Esophagus squamous epithelium (tissue), 5 donors: ENCODE data around the gene MYO3B. TPM values are rescaled to one million over a fixed set of nuclear protein-coding genes. Genes with fewer than 3 reads are reported as not detected.

Experiments used
- DNase-seq: peaks from one replicate; lab custom pipeline; 2025; lab: John Stamatoyannopoulos, UW
- H3K27ac ChIP-seq, 4 donors: fragments of 200-600 bp; sonication (generic); one replicate each; pipeline ENCODE4 v1.5.1; 2016 to 2019; ENCODE audit warnings: mild to moderate bottlenecking in 1 of 4
- H3K27me3 ChIP-seq, 4 donors: fragments of 200-600 bp; sonication (generic); 1 replicate in 3 of 4; 2 replicates in 1 of 4; pipeline versions ENCODE4 v1.5.1 to v1.6.0; 2017 to 2021; ENCODE audit warnings: antibody characterized with exemption in 1 of 4
- H3K36me3 ChIP-seq, 3 donors: fragments of 200-600 bp; sonication (generic); one replicate each; pipeline ENCODE4 v1.5.1; 2016 to 2019
- H3K4me1 ChIP-seq, 3 donors: fragments of 200-600 bp; sonication (generic); one replicate each; pipeline ENCODE4 v1.5.1; 2017 to 2019
- H3K4me3 ChIP-seq, 4 donors: fragments of 200-600 bp; sonication (generic); 1 replicate in 3 of 4; 2 replicates in 1 of 4; pipeline ENCODE4 v1.5.1; 2016 to 2019; ENCODE audit warnings: mild to moderate bottlenecking in 2 of 4, moderate library complexity in 1 of 4
- H3K9me3 ChIP-seq, 3 donors: fragments of 200-600 bp; sonication (generic); one replicate each; pipeline ENCODE4 v1.5.1; 2016 to 2019
- POLR2A ChIP-seq, 4 donors: fragments of 450-650 bp; IDR thresholded peaks; one replicate each; pipeline ENCODE4 v1.6.1; 2017; ENCODE audit warnings: antibody characterized with exemption in 4 of 4, mild to moderate bottlenecking in 4 of 4, moderate library complexity in 3 of 4
- WGBS, 2 donors: methylation state at CpG; one replicate each; pipeline ENCODE4 v1.1.5; 2018; 5-methylcytosine and 5-hydroxymethylcytosine counted together
- intact Hi-C: fragments of 100-400 bp; cut with DNase I; formaldehyde crosslinking; loops from one replicate; pipeline ENCODE4 v1.15.0; 2022
- total RNA-seq, 4 donors: library from RNA; depleted of rRNA; stranded (reverse); fragments of >200 nt; gene quantifications; one replicate each; pipeline ENCODE4 v1.1.0, GENCODE V29; 2016
- TF ChIP-seq, protein P1 (sequence below), 6 experiments: fragments of 450-650 bp in 4 of 6; fragments of 200-600 bp in 2 of 6; sonication (generic) in 2 of 6; IDR thresholded peaks; one replicate each; pipeline ENCODE4 v1.5.1; 2016 to 2019; ENCODE audit warnings: antibody characterized with exemption in 6 of 6, mild to moderate bottlenecking in 4 of 6, moderate library complexity in 4 of 6
- donor health status: DM: yes; HTN: yes; CAD: no.

The MYO3B gene
- total RNA-seq, 4 donors from 2014 or later, result 0.15 to 0.38 (median 0.18) TPM

DNA sequence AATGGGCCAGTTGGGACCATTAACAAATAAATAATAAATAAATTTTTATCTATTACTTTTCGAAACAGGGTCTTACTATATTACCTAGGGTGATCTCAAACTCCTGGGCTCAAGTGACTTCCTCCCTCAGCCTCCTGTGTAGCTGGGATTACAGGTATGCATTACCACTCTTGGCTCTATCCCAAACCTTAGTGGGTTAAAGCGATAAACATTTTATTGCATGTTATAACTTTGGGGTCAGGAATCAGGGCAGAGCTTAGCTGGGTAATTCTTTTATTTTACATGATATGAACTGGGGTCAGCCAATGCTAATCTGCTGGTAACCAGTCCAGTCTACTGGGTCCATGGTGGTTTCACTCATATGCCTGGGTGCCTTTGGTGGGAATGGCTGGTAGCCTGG is 127.8 kb downstream of the MYO3B start:
- Histone ChIP-seq H3K9me3 (no peaks in the 10 kb centered on the region), H3K4me3 (no peak overlapping the region), H3K4me1 (no peaks in the 10 kb centered on the region), H3K36me3 (no peaks in the 10 kb centered on the region), H3K27me3 (no peaks in the 10 kb centered on the region), H3K27ac (no peak overlapping the region)
- intact Hi-C loops, result no loop called here
- TF ChIP-seq, protein P1, sequence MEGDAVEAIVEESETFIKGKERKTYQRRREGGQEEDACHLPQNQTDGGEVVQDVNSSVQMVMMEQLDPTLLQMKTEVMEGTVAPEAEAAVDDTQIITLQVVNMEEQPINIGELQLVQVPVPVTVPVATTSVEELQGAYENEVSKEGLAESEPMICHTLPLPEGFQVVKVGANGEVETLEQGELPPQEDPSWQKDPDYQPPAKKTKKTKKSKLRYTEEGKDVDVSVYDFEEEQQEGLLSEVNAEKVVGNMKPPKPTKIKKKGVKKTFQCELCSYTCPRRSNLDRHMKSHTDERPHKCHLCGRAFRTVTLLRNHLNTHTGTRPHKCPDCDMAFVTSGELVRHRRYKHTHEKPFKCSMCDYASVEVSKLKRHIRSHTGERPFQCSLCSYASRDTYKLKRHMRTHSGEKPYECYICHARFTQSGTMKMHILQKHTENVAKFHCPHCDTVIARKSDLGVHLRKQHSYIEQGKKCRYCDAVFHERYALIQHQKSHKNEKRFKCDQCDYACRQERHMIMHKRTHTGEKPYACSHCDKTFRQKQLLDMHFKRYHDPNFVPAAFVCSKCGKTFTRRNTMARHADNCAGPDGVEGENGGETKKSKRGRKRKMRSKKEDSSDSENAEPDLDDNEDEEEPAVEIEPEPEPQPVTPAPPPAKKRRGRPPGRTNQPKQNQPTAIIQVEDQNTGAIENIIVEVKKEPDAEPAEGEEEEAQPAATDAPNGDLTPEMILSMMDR (IDR thresholded peaks at IDR 0.05), result no peak
- no peak for TF ChIP-seq POLR2A (IDR thresholded peaks at IDR 0.05)
- 90 to 97% methylated on average over 2 of the region's 2 CpGs for WGBS, 2 donors
- DNase-seq, result no peak

DNA sequence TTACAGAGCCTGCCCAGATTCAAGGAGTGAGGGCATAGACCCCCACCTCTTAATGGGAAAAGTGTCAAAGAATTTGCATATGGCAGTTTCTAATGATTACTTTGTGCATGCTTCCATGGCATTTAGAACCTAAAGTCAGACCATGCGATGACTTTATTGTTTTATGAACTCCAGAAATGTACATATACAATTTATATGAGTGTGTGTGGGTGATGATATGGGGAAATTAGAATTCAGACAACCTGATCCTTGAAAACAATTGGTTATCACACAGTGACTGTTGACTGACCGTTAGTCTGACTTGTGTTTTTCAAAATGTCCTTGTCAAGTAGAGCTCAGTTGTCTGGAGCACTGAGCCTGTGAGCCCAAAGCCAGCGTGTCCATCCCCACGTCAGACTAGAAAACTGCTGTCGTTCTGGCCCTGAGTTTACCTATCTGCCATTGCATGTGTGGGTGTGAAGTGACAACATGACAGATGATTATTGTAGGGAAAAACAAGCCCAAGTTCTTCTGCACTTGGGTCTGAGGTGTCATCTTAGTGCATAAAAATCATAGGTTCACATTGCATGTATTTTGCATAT is 128.4 kb downstream of the MYO3B start:
- TF ChIP-seq, protein P1 (IDR thresholded peaks at IDR 0.05), result no peak
- no peak for TF ChIP-seq POLR2A (IDR thresholded peaks at IDR 0.05)
- no peak for DNase-seq
- intact Hi-C loops, result no loop called here
- no peaks in the 10 kb centered on the region for H3K9me3 ChIP-seq
- no peaks in the 10 kb centered on the region for H3K4me1 ChIP-seq
- 58 to 80% methylated on average over 5 of the region's 5 CpGs for WGBS, 2 donors
- no peak overlapping the region for H3K27ac ChIP-seq
- H3K36me3 ChIP-seq, result no peaks in the 10 kb centered on the region
- H3K4me3 ChIP-seq, result no peak overlapping the region
- no peaks in the 10 kb centered on the region for H3K27me3 ChIP-seq

DNA sequence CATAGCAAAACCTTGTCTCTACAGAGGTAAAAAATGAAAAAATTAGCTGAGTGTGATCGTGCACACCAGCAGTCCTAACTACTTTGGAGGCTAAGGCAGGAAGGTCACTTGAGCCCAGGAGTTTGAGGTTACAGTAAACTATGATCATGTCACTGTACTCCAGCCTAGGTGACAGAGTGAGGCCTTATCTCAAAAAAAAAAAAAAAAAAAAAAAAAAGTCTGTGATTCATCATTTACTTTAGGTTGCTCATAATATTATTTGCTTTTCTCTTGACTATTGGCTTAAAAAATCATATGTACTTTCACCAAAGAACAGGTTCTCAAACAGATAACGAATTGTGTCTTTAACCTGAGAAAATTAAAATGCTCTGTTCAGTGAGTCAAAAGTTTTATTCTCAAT is 129.1 kb downstream of the MYO3B start:
- intact Hi-C loops, result no loop called here
- no peak for TF ChIP-seq POLR2A (IDR thresholded peaks at IDR 0.05)
- TF ChIP-seq, protein P1 (IDR thresholded peaks at IDR 0.05), result no peak
- no peaks in the 10 kb centered on the region for H3K4me1 ChIP-seq
- no peaks in the 10 kb centered on the region for H3K27me3 ChIP-seq
- no peaks in the 10 kb centered on the region for H3K36me3 ChIP-seq
- DNase-seq, result no peak
- no peak overlapping the region for H3K27ac ChIP-seq
- no peak overlapping the region for H3K4me3 ChIP-seq
- H3K9me3 ChIP-seq, result no peaks in the 10 kb centered on the region
- WGBS, 2 donors, result 69 to 73% methylated on average over 2 of the region's 2 CpGs

DNA sequence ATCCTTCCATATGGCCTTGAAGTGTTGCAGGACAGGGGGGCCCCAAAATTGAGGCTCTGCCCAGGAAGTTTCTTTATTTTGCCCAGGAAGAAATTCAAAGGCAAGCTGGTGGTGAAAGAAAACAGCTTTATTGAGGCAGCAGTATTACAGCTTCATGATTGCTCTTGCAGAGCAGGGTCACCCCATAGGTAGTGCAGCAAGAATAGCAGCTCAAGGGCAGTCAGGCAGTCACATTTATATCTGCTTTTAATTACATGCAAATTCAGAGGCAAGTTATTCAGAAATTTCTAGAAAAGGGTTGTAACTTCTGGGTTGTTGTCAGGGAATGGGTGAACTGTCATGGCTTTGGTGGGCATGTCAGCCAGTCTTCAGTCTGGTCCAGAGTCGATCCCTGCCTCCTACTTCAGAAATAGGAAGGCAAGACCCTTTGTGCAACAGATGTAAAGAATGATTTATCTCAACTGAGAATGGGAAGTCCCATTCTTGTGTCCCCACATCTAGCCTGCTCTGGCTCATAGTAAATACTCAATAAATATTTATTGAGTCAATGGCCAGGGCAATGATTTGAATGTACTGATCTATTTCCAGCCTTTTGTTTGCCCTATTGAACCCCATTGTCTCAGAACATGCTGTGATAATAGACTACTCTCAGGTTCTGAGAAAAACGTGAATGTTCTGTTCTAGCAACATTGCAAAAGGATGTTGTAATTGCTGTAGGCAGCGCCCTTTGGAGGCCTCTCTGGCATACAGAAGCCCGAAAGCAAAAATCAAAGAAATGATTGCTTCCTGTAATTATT is 129.8 kb downstream of the MYO3B start:
- DNase-seq, result no peak
- 62 to 78% methylated on average over 4 of the region's 4 CpGs for WGBS, 2 donors
- H3K27me3 ChIP-seq, result no peaks in the 10 kb centered on the region
- no peaks in the 10 kb centered on the region for H3K9me3 ChIP-seq
- H3K4me3 ChIP-seq, result no peak overlapping the region
- TF ChIP-seq POLR2A (IDR thresholded peaks at IDR 0.05), result no peak
- TF ChIP-seq, protein P1 (IDR thresholded peaks at IDR 0.05), result no peak
- intact Hi-C loops, result no loop called here
- no peak overlapping the region for H3K27ac ChIP-seq
- H3K36me3 ChIP-seq, result no peaks in the 10 kb centered on the region
- H3K4me1 ChIP-seq, result no peaks in the 10 kb centered on the region

DNA sequence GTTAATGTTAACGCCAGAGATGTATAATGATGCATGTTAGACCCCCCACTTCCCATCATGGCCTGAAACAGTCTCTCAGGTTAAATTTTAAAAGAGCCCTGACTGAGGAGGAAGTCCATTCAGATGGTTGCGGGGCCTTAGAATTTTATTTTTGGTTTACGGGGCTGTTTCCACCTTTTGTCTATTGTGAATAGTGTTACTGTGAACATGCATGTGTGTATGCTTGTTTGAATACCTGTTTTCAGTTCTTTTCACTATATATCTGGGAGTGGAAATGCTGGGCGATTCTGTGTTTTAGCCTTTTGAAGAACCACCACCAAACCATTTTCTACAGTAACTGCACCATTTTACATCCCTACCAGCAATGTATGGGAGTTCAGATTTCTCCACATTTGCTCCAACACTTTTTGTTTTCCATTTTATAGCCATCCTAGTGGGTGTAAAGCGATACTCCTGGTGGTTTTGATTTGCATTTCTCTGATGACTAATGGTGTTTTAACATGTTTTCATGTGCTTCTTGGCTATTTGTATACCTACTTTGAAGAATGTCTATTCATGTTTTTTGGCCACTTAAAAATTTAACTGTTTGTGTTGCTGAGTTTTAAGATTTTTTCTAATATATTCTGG is 133.0 kb downstream of the MYO3B start:
- WGBS, 2 donors, result 47 to 64% methylated on average over 5 of the region's 5 CpGs
- no peak for DNase-seq
- no peaks in the 10 kb centered on the region for H3K27me3 ChIP-seq
- intact Hi-C loops, result no loop called here
- H3K27ac ChIP-seq, result no peak overlapping the region
- no peak overlapping the region for H3K4me3 ChIP-seq
- no peaks in the 10 kb centered on the region for H3K36me3 ChIP-seq
- H3K9me3 ChIP-seq, result no peaks in the 10 kb centered on the region
- no peaks in the 10 kb centered on the region for H3K4me1 ChIP-seq
- TF ChIP-seq, protein P1 (IDR thresholded peaks at IDR 0.05), result no peak
- TF ChIP-seq POLR2A (IDR thresholded peaks at IDR 0.05), result no peak
